CD4-positive, alpha-beta T cell (primary cell): ENCODE data around the gene FXR2. TPM values are rescaled to one million over a fixed set of nuclear protein-coding genes. Genes with fewer than 3 reads are reported as not detected.

Experiments
- ATAC-seq: fragments of 200-7000 bp; cut with Tn5 transposase; one replicate; pipeline ENCODE4 v1.10.0; 2022; ENCODE audit warnings: mild to moderate bottlenecking; ENCODE audit not compliant: poor library complexity
- CTCF ChIA-PET: fragments of 350-600 bp; sonication (Branson Sonifier 250); formaldehyde crosslinking; loops from one replicate; lab custom pipeline; 2021; ENCODE audit warnings: antibody characterized with exemption, inconsistent platforms; lab: Charles Lee
- POLR2A ChIA-PET: fragments of 350-600 bp; sonication (Branson Sonifier 250); formaldehyde crosslinking; loops from one replicate; lab custom pipeline; 2021; ENCODE audit warnings: antibody characterized with exemption, inconsistent platforms; lab: Charles Lee
- DNase-seq, 14 experiments: peaks; one replicate each; pipeline ENCODE4 v3.0.0-alpha.2; 2013 to 2020; ENCODE audit warnings: mixed read lengths in 2 of 14
- H3K27ac ChIP-seq, 2 donors: one replicate each; pipeline versions ENCODE4 v1.5.1 to v1.7.0; 2013; ENCODE audit warnings: low read length in 2 of 2, low read depth in 1 of 2, mild to moderate bottlenecking in 1 of 2
- H3K27me3 ChIP-seq, 2 experiments: 1 replicate in 1 of 2; 2 replicates in 1 of 2; pipeline versions ENCODE4 v1.6.1 to v1.7.0; 2013; ENCODE audit warnings: low read length in 2 of 2, control low read depth in 1 of 2, mild to moderate bottlenecking in 1 of 2, moderate library complexity in 1 of 2; ENCODE audit not compliant: insufficient read depth in 2 of 2, control insufficient read depth in 1 of 2
- H3K36me3 ChIP-seq: one replicate; pipeline ENCODE4 v1.6.1; 2013; ENCODE audit warnings: low read length, control low read depth; ENCODE audit not compliant: insufficient read depth
- H3K4me1 ChIP-seq: one replicate; pipeline ENCODE4 v1.6.1; 2013; ENCODE audit warnings: low read length, control low read depth; ENCODE audit not compliant: insufficient read depth
- H3K4me3 ChIP-seq: one replicate; pipeline ENCODE4 v1.5.1; 2013; ENCODE audit warnings: mild to moderate bottlenecking, low read length, moderate library complexity
- H3K9me3 ChIP-seq, 2 experiments: 1 replicate in 1 of 2; 2 replicates in 1 of 2; pipeline versions ENCODE4 v1.6.1 to v1.7.0; 2013; ENCODE audit warnings: low read length in 2 of 2, mild to moderate bottlenecking in 2 of 2, control low read depth in 1 of 2, moderate library complexity in 1 of 2; ENCODE audit not compliant: control insufficient read depth in 1 of 2, insufficient read depth in 1 of 2
- H3K27ac Mint-ChIP-seq: one replicate; pipeline ENCODE4 v1.8.0; 2020; ENCODE audit warnings: mixed read lengths
- H3K27me3 Mint-ChIP-seq: one replicate; pipeline ENCODE4 v1.8.0; 2021; ENCODE audit warnings: mixed read lengths
- H3K36me3 Mint-ChIP-seq: one replicate; pipeline ENCODE4 v1.8.0; 2021; ENCODE audit warnings: low read depth, mixed read lengths
- H3K4me1 Mint-ChIP-seq: one replicate; pipeline ENCODE4 v1.8.0; 2021; ENCODE audit warnings: low read depth, mixed read lengths
- H3K4me3 Mint-ChIP-seq: one replicate; pipeline ENCODE4 v1.8.0; 2020; ENCODE audit warnings: mild to moderate bottlenecking, mixed read lengths
- H3K9me3 Mint-ChIP-seq: one replicate; pipeline ENCODE4 v1.8.0; 2020; ENCODE audit warnings: mixed read lengths
- intact Hi-C, 2 experiments: fragments of 100-400 bp; cut with DNase I in 1 of 2; cut with micrococcal nuclease in 1 of 2; formaldehyde crosslinking; loops; one replicate each; pipeline versions ENCODE4 v1.15.1 to v1.9.0; 2023 to 2025; cut with DNase I, micrococcal nuclease
- total RNA-seq, 174 experiments: library from RNA in 2 of 174; stranded (reverse) in 2 of 174; gene quantifications; one replicate each; pipeline ENCODE4 v1.2.3 and lab custom pipeline; 2021 to 2026
- TF ChIP-seq, protein P1 (sequence below): fragments of 200-600 bp; IDR thresholded peaks from one replicate; pipeline ENCODE4 v1.8.0; 2022; ENCODE audit warnings: antibody characterized with exemption, mild to moderate bottlenecking

FXR2 gene
- total RNA-seq, 2 experiments from 2014 or later: 20.6 to 22.5 TPM

DNA sequence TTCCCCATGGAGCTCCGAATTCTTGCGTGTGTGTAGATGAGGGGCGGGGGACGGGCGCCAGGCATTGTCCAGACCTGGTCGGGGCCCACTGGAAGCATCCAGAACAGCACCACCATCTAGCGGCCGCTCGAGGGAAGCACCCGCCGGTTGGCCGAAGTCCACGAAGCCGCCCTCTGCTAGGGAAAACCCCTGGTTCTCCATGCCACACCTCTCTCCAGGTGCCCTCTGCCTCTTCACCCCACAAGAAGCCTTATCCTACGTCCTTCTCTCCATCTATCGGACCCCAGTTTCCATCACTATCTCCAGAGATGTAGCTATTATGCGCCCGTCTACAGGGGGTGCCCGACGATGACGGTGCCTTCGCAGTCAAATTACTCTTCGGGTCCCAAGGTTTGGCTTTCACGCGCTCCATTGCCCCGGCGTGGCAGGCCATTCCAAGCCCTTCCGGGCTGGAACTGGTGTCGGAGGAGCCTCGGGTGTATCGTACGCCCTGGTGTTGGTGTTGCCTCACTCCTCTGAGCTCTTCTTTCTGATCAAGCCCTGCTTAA lies 53.6 kb downstream of the FXR2 start:
- TF ChIP-seq, protein P1, sequence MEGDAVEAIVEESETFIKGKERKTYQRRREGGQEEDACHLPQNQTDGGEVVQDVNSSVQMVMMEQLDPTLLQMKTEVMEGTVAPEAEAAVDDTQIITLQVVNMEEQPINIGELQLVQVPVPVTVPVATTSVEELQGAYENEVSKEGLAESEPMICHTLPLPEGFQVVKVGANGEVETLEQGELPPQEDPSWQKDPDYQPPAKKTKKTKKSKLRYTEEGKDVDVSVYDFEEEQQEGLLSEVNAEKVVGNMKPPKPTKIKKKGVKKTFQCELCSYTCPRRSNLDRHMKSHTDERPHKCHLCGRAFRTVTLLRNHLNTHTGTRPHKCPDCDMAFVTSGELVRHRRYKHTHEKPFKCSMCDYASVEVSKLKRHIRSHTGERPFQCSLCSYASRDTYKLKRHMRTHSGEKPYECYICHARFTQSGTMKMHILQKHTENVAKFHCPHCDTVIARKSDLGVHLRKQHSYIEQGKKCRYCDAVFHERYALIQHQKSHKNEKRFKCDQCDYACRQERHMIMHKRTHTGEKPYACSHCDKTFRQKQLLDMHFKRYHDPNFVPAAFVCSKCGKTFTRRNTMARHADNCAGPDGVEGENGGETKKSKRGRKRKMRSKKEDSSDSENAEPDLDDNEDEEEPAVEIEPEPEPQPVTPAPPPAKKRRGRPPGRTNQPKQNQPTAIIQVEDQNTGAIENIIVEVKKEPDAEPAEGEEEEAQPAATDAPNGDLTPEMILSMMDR: peak; percentile 89
- DNase-seq: peak; percentile 62 to 89 (median 77)
- peak overlapping the region; percentile 93 for H3K27ac Mint-ChIP-seq
- POLR2A ChIA-PET: interaction anchor here (0.6 to 4.8 kb wide), 31 partner anchors 8 to 327 kb away, joined by 3 to 51 read pairs (median 5); partner anchors contain the start of genes ACAP1, DVL2, FXR2 and MPDU1
- H3K9me3 ChIP-seq: no peaks in the 10 kb centered on the region
- intact Hi-C loops: loop anchor here (1.0 to 5.0 kb wide), 7 partner anchors 11 to 309 kb away; partner anchors contain the start of genes CTDNEP1 (in 1 of the 2), ELP5 (in 1 of the 2), POLR2A (in 1 of the 2) and TMEM102 (in 1 of the 2)
- ATAC-seq: peak; percentile 62
- H3K4me3 ChIP-seq: peak overlapping the region; percentile 91
- peaks cover 40% of the 10 kb centered on the region for H3K4me1 Mint-ChIP-seq
- H3K27me3 Mint-ChIP-seq: no peaks in the 10 kb centered on the region
- H3K36me3 ChIP-seq: peaks cover 35% of the 10 kb centered on the region
- H3K4me1 ChIP-seq: peaks cover 66% of the 10 kb centered on the region
- no peaks in the 10 kb centered on the region for H3K9me3 Mint-ChIP-seq
- H3K36me3 Mint-ChIP-seq: peaks cover 46% of the 10 kb centered on the region
- H3K4me3 Mint-ChIP-seq: peak overlapping the region; percentile 95
- H3K27ac ChIP-seq: peak overlapping the region; percentile 88 to 96
- CTCF ChIA-PET: interaction anchor here (0.7 to 2.9 kb wide), 30 partner anchors 9 to 322 kb away, joined by 3 to 48 read pairs (median 6); partner anchors contain the start of genes ACAP1, CD68, FXR2 and MPDU1
- H3K27me3 ChIP-seq: no peaks in the 10 kb centered on the region

DNA sequence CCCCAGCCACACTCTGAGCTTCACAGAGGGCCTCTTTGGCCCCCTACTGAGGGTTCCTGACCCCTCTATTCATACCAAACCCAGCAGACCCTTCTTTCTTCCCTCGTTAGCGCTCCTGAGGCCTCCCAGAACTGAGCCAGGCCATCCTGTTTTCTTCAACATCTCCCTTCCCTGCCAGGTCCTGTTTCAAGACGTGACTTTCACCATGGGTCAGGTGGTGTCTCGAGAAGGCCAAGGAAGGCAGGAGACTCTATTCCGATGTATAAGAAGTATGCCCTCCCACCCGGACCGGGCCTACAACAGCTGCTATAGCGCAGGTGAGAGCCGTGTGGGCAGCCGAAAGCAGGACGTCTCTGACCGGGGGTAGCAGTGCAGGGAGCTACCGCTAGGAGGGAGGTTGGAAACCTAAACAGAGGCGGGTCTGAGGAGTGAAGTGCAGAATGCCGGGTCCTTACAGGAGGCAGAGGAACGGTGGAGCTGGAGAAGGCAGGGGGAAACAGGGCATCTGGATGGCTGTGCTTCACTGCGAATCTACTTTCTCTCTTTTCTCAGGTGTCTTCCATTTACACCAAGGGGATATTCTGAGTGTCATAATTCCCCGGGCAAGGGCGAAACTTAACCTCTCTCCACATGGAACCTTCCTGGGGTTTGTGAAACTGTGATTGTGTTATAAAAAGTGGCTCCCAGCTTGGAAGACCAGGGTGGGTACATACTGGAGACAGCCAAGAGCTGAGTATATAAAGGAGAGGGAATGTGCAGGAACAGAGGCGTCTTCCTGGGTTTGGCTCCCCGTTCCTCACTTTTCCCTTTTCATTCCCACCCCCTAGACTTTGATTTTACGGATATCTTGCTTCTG lies 54.3 kb downstream of the FXR2 start:
- peak; percentile 20 for ATAC-seq
- peak in 12 of 14 experiments; percentile 30 to 76 (median 49) for DNase-seq
- TF ChIP-seq, protein P1: no peak
- peaks cover 41% of the 10 kb centered on the region for H3K36me3 Mint-ChIP-seq
- Histone ChIP-seq H3K27ac (peak overlapping the region; percentile 88 to 96), H3K36me3 (peaks cover 29% of the 10 kb centered on the region), H3K27me3 (no peaks in the 10 kb centered on the region), H3K4me3 (peak overlapping the region; percentile 91), H3K4me1 (peaks cover 70% of the 10 kb centered on the region), H3K9me3 (no peaks in the 10 kb centered on the region)
- CTCF ChIA-PET: interaction anchor here (0.7 to 2.9 kb wide), 30 partner anchors 8 to 323 kb away, joined by 3 to 48 read pairs (median 6); partner anchors contain the start of genes ACAP1, CD68, FXR2 and MPDU1
- H3K4me3 Mint-ChIP-seq: peak overlapping the region; percentile 95
- peaks cover 44% of the 10 kb centered on the region for H3K4me1 Mint-ChIP-seq
- intact Hi-C loops: loop anchor here (1.0 to 5.0 kb wide), 8 partner anchors 12 to 308 kb away; partner anchors contain the start of genes CTDNEP1 (in 1 of the 2), ELP5 (in 1 of the 2), POLR2A (in 1 of the 2) and TMEM102 (in 1 of the 2)
- POLR2A ChIA-PET: interaction anchor here (0.6 to 4.8 kb wide), 31 partner anchors 8 to 326 kb away, joined by 3 to 51 read pairs (median 5); partner anchors contain the start of genes ACAP1, DVL2, FXR2 and MPDU1
- H3K9me3 Mint-ChIP-seq: no peaks in the 10 kb centered on the region
- no peaks in the 10 kb centered on the region for H3K27me3 Mint-ChIP-seq
- peak overlapping the region; percentile 93 for H3K27ac Mint-ChIP-seq
